Measurements from ENCODE around the gene HMGCLL1.

Gene HMGCLL1

DNA sequence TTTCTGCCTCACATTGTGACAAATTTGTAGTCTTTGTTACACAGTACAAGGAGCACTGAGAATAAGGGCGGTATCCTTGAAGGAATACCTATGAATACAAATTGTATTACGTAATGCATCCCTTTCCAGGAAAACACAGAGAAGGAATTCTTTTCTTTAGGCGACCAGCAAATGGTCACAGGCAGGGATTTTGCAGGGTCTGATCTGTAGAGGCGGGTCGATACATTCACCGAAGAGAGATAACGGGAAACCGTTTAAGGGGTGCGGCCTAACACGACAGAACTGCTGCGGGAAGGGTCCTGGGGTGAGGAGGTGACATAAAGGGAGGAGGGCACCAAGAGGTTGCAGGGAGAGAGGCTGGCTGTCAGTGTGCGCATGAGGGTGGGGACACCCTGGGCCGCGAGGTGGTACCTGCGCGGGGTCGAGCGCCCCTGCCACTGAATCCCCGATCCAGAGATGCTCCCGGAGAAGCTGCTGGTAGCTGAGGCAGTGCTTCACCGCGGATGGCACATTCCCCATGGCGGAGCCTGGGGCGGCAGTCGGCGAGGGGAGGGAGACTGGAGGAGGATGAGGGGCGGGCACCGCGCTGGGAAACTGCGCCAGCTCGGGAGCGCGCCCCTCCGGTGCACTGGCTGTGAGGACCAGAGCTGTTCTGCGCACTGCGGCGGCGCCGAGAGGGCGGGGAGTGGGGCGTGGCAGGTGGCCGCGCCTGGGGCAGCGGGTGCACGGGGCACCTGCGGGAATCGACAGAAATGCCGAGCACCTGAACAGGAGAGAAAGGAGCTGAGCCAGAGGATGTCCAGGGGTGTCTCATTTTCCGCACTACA lies at the start of gene HMGCLL1:
Gene HMGCLL1 (minus strand): TSS at position 656 of the 827 bp plus-strand sequence. CDS start 137 bp downstream, at position 519.
- no peak for DNase-seq (ENCODE audit: extremely low spot score, insufficient read length, low read depth)
- FAIRE-seq: no peak

DNA sequence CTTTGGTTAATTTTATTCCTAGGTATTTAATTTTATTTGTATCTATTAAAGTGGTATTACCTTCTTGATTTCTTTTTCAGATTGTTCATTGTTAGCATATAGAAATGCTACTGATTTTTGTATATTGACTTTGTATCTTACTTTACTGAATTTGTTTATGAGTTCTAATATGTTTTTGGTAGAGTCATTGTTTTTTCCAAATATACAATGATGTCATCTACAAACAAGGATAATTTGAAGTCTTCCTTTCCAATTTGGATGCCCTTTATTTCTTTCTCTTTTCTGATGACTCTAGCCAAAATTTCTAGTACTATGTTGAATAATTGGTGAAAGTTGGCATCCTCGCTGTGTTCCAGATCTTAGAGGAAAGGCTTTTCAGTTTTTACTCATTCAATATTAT lies 43.0 kb upstream of the HMGCLL1 start:
- DNase-seq (ENCODE audit: extremely low spot score, insufficient read length, low read depth): no peak
- FAIRE-seq: no peak

DNA sequence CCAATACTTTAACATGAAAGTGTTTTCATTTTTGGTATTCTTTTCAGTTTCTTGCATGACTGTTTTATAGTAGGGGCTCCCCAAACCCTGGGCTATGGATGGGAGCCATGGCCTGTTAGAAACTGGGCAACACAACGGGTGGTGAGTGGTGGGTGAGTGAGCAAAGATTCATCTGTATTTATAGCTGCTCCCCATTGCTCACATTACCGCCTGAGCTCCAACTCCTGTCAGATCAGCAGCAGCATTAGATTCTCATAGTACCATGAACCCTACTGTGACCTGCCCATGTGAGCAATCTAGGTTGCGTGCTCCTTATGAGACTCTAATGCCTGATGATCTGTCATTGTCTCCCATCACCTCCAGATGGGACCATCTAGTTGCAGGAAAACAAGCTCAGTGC lies 42.3 kb upstream of the HMGCLL1 start:
- FAIRE-seq: no peak

DNA sequence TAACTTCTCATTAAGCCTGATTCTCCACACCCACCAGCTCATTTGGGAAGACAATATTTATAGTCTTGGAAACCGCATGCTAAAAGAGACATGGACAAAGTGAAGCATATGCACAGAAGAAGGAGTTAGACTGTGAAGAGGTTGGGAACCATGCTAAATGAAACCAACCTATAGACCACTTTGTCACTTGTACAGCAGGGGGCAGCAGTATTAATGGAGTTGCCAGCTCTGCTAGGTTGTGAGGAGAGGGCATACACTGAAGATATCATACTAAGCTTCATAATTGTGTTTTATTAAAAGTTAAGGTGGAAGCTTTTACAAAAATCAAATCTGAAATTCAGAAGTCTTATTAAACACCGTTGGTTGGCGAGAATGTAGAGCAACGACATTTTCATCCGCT lies 38.3 kb upstream of the HMGCLL1 start:
- FAIRE-seq (peak; percentile 18), DNase-seq (ENCODE audit: extremely low spot score, insufficient read length, low read depth) (no peak)

More for the DNA sequence above, 42.3 kb upstream of the HMGCLL1 start:
- DNase-seq (ENCODE audit: extremely low spot score, insufficient read length, low read depth): no peak

DNA sequence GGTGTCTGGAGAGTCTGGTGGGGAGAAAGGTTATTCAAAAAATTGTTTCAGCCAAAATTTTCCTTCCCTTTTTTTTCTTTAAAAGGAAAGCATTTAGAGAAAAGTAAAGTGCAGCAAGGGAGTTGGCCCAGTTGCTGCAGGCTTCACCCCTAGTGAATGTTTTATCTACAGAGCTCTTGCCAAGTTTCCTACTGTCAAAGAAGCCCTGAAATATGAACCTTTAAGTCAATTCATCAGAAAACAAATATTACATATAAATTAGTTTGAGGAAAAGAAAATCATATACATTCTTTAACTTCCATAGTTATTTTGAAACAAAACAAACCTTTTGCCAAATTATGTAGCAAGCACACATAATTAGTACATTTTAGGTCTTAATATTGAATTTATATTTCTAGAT lies 25.0 kb upstream of the HMGCLL1 start:
- DNase-seq (ENCODE audit: extremely low spot score, insufficient read length, low read depth): no peak
- no peak for FAIRE-seq

DNA sequence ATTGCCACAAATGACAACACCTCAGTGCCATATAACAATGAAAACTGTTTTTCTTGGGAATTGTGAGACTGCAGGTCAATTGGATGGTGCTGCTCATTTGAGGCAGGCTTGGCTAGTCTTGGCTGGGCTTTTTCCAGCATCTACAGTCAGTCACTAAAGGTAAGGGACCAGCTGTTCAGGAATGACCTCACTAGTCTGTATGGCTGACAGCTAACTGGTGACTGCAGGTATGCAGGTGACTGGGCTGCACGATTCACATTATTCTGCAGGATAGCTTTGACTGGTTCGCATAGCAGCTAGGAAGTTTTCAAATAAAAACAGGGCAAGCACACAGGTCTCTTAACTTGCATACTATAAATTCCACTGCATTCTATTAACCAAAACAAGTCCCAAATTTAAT lies 22.1 kb upstream of the HMGCLL1 start:
- no peak for FAIRE-seq
- no peak for DNase-seq (ENCODE audit: extremely low spot score, insufficient read length, low read depth)

DNA sequence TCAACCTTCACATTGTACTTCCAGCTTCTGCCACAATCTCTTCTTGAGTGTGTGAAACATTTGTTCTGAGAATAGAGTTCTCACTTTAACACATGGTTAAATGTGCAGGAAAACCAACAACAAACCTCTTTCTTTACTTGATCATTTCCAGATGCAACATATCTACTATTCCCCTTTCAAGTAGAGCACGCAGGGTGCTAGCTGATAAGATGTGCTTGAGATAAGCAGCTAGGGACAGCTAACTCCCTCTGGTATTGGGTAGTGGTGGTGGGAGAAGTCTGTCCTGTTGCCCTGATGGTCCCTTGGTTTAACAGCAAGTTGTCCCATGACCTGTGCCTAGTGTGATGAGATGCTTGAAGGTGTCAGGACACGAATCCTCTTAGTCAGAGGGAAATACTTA lies 15.4 kb upstream of the HMGCLL1 start:
- FAIRE-seq: no peak
- no peak for DNase-seq (ENCODE audit: extremely low spot score, insufficient read length, low read depth)

DNA sequence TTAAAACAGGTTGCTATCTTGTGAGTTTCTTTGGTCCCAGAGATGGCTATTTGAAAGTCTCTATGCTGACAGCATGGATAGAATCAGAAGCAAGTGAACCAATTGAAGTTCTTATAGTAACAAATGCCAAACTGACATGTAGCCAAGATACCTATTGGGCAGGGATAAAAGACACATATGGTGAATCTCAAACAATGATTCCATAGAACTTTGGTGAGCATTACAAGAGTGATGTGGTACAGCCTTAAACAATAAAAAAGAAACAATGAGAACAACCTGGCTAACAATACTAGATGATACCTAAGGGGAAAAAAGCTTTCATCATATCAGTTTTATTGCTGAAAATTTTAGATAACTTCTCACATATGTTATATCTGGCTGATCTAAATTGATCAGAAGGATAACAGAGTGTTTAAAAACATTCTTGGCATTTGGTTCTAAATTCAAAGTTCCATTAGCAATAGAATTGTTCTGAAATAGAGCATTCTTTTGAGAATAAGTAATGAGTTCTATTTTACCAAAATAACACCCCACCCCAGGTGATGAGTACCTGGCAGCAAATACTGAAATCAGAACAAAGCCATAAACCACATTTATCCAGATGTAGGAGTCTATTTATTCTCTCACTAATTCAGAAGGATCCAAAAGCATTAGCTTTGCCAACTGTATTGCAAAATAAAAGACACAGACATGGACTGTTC lies 5.8 kb upstream of the HMGCLL1 start:
- DNase-seq (ENCODE audit: extremely low spot score, insufficient read length, low read depth) (no peak), FAIRE-seq (no peak)

DNA sequence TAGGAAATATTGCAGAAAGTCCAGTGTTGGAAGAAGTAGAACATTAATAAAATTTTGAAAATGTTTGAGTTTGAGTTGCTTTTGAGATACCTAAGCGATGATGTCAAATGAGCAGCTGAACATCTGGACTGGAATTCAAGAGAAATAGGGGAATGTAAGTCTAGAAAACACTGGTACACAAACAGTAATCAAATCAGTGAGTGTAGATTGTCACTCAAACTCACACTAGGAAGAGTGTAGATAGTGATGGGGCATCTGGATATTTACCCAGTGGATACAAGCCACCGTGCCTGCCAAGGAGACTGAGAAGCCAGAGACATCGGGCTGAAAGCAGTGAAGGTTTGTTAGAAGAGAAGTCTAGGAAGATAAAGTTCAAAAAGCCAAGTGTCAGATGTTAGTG lies 2.2 kb downstream of the HMGCLL1 start:
- no peak for FAIRE-seq
- DNase-seq (ENCODE audit: extremely low spot score, insufficient read length, low read depth): no peak

DNA sequence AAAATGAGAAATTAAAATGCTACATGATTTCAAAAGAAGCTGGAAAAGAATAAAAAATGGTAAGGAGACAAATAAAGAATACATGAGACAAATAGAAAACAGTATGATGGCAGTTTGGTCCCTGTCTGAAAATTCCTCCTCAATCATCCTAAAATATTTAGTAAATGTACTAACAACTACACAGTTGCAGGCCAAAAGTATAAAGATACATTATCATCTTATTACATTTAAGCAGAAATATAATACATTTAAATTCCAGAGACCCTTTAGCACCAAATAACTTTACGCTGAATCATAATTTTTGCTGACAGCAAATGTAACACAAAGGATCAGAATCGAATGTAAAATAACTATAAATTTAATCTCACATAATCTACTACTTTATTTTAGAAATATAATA lies 4.4 kb downstream of the HMGCLL1 start:
- no peak for FAIRE-seq
- DNase-seq (ENCODE audit: extremely low spot score, insufficient read length, low read depth): no peak

DNA sequence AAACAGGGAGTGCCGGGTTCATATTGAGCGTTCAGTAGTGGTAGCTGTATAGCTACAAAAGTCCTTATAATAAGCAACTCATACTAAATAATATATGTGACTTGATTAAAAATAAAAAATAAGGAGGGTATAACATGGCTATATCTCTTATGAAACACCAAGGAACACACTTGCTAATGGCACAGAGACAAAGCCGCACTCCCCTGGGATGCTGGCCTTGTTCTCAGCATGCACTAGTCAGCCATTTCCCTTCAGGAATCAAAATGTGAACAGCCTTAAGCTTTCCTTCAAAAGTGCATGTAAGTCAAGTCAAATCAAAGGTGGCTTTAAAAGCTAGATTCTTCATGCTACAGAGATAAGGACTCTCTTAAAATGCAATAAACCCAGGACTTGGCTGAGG lies 9.4 kb downstream of the HMGCLL1 start:
- FAIRE-seq (no peak), DNase-seq (ENCODE audit: extremely low spot score, insufficient read length, low read depth) (no peak)

DNA sequence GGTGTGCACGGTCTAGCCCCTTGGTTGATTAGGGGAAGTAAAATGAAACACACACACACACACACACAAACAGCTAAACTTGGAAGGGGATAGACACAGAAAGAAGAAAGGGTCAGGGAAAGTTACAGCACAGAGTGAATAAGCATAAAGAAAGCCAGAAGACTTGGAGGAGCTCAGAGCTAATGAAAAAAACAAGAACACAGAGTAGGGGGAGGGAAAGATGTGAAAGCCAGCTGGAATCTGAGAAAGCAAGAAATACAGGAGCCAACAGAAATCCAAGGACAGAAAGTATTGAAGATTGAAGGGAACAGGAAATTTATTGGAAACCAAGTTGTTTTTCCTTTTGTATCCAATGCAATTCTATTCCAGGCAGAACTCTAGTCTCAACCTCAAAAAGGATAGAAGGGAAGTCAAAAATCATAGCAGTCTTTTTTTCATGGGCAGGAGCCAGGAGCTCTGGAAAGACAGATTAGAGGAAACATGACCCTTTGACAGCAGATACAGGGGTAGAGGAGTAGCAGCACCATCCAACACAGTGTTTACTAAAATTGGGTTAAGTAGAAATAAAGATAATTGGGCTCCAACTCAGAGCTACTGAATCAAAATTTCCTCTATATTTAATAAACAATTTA lies 10.1 kb downstream of the HMGCLL1 start:
- no peak for DNase-seq (ENCODE audit: extremely low spot score, insufficient read length, low read depth)
- no peak for FAIRE-seq

DNA sequence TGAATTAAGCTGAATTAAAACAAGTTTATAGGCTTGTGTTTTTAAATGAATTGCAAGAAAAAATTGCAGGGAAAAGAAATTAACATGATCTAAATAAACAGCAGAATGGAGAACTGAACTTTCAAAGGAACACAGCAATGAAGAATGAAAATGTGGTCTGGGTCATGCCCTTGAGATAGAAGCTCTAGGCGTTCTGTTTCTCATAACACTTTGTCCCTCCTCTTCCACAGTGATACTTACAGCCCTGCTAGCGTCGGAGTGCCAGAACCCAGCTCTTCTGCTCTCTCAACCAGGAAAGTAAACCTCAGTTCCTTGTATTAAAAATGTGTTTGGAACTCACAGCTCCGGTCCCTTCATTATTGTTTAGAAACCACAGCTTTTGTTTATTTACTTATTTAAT lies 11.4 kb downstream of the HMGCLL1 start:
- no peak for DNase-seq (ENCODE audit: extremely low spot score, insufficient read length, low read depth)
- FAIRE-seq: no peak

DNA sequence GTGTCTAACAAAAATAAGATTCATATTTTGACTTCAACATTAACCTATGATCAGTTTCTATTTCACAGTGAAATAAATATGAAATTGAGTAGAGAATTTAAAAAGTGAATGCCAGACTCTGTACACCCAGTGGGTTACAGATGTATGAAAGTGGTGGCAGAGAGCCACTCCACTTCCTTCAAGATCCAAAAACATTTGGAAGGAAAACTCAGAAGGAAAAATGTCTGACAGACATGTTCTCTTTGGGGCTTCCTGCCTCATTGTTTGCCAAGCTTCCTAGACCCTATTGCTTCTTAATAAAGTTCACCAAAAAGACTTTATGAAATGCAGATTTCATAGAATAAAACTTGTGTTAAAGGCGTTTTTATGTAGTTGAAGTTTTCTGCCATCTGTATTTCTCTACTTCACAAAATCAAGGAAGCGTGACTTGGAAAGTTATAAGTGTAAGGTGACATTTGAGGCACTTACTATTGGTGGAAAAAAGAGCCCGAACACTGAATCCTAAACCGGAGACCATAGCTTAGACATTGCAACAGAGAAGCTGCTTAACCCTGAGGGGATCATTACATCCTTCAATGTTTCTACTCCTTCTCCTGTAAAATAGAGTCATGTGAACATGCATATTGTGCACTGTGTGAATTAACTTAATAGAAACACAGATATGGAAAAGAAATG lies 12.8 kb downstream of the HMGCLL1 start:
- FAIRE-seq (no peak), DNase-seq (ENCODE audit: extremely low spot score, insufficient read length, low read depth) (no peak)

DNA sequence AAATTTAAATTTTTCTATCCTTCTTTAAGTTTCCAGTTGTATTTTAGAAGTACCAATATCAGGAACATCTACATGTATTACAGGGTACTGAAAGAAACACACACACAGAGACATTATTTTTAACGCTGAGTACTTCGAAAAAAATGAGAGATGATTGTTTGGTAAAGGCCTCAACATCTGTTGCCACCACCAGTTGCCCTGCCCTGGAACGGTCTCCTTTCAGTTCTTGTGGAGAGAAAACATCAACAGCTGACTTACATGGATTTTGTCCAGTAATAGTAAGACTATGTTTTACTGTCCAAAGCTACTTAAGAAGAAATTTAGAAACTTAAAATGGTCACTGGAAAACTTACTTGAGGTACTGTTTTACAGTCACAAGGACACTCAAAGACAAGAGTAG lies 16.7 kb downstream of the HMGCLL1 start:
- DNase-seq (ENCODE audit: extremely low spot score, insufficient read length, low read depth) (no peak), FAIRE-seq (no peak)

DNA sequence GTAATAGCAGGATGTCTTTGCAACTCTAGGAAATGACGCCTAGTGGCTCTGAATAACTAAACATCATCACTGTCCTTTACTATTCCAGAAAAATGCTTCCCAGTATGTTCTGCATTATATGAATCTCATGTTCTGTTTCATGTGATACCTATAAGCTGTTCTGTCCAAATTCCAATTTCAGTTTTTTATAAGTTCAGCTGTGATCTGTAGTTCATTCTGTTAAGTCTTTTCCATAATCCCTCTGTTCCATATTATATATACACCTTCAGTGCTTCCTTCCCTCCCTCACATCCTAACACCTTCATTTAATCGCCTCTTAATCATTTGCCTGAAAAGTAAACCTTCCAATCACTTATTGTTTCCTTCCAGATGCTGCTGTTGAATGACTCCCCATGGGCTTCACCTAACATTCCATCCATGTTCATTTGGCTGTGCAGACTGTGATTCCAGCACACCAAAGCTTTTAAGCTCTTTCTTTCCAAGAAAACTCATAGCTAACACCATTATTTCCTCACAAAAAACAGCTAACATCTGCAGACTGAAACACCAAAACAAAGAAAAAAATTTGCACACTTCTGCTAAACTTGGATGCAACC lies 18.6 kb downstream of the HMGCLL1 start:
- FAIRE-seq: no peak
- DNase-seq (ENCODE audit: extremely low spot score, insufficient read length, low read depth): no peak

DNA sequence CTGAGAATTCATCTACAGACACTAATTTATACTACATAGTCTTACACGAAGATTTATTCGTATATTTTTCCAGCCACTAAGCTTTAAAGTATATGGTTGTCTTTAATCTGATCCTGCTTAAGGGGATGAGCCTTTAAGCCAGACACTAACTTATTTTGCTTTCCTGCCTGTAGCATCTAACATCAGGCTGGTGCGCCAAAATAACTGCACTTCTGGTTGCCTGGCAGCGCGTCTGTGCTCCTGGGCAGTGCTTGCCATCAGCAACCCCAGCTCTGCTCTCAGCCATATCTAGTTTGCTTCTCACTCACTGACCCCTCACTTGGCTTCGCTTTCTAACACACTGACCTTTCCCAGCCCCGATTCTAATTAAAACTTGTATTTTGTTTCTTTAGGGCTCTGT lies 21.8 kb downstream of the HMGCLL1 start:
- FAIRE-seq: no peak

DNA sequence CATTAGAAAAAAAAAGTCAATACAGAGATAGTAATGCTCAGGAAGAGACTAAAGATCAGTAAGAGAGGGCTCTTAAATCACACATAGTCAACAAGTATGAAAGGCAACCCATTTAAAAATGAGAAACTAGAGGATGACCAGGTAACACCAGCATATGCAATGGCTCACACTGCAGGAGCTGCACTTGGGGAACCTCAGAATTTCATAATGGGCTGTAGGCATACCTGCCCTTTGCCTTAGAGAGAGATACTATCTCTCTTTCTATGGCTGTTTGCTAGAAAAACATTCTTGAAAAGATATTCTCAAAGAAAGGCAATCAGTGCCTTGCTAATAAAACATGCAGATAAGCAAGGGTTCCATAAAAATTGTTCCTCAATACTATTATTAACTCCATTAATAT lies 33.2 kb downstream of the HMGCLL1 start:
- no peak for FAIRE-seq
- no peak for DNase-seq (ENCODE audit: extremely low spot score, insufficient read length, low read depth)

More for the DNA sequence above, 21.8 kb downstream of the HMGCLL1 start:
- no peak for DNase-seq (ENCODE audit: extremely low spot score, insufficient read length, low read depth)

DNA sequence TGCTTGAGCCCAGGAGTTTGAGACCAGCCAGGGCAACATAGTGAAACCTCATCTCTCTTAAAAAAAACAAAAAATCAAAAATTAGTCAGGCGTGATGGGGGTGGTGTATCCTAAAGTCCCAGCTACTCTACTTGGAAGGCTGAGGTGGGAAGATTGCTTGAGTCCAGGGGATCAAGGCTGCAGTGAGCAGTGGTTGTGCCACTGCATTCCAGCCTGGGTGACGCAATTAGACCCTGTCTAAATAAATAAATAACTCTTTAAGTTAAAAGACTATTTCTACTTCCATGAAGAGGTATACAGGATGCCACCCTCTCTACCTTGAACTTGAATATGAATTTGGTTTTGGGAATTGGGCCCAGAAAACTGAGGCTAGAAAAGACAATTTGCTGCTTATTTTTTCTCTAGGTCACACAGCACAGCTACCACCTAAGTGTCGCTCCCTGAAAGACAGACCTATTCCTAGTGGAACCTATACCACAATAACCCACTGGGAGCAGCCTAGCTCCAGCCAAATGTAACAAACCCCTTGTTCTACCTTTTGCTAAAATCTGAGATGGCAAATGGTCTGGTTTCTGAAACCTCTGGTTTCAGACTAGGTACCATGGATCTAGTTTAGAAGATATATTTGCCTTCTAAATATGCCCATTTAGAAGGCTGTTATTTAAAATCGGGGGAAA lies 35.2 kb downstream of the HMGCLL1 start:
- FAIRE-seq (no peak), DNase-seq (ENCODE audit: extremely low spot score, insufficient read length, low read depth) (no peak)

DNA sequence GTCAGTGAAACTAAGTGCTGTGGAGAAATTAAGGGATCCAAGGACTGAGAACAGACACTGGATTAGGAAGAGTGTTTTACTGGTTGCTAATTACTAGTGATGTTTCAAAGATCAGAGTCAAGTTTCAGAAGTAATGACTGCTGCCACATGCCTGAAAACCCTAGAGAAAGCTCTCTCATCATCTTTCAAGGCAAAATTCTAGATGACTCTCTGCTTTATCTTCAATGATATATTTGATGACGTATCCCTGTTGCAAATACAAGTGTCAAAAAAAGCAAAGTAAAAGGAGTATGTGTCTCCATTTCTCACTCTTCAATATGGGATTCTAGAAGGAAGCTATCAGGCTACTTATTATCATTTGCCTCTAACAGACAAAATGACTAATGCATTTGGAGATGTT lies 38.0 kb downstream of the HMGCLL1 start:
- FAIRE-seq: no peak

More for the DNA sequence above, 38.0 kb downstream of the HMGCLL1 start:
- no peak for DNase-seq (ENCODE audit: extremely low spot score, insufficient read length, low read depth)

All from GM18507 (cell line).